Stomach (tissue), 9 donors: ENCODE results near the gene TRHDE. TPM values are rescaled to one million over a fixed set of nuclear protein-coding genes. Genes with fewer than 3 reads are reported as not detected.

Source experiments
- DNase-seq, 2 donors: peaks; one replicate each; pipeline versions ENCODE4 v3.0.0 to v3.0.0-alpha.2; 2013 to 2019
- H3K27ac ChIP-seq, 5 donors: fragments of 200-600 bp in 4 of 5; sonication (generic) in 4 of 5; one replicate each; pipeline ENCODE4 v1.5.1; 2013 to 2019; ENCODE audit warnings: mild to moderate bottlenecking in 1 of 5, moderate library complexity in 1 of 5
- H3K27me3 ChIP-seq, 3 donors: fragments of 200-600 bp; sonication (generic); one replicate each; pipeline ENCODE4 v1.5.1; 2017 to 2019; ENCODE audit warnings: mixed run types in 1 of 3
- H3K36me3 ChIP-seq, 4 donors: fragments of 200-600 bp; sonication (generic); 1 replicate in 3 of 4; 2 replicates in 1 of 4; pipeline ENCODE4 v1.5.1; 2016 to 2019
- H3K4me1 ChIP-seq, 4 donors: fragments of 200-600 bp; sonication (generic); one replicate each; pipeline ENCODE4 v1.5.1; 2016 to 2019
- H3K4me3 ChIP-seq, 4 donors: fragments of 200-600 bp; sonication (generic) in 3 of 4; one replicate each; pipeline ENCODE4 v1.5.1; 2016 to 2019; ENCODE audit warnings: mild to moderate bottlenecking in 1 of 4
- H3K9me3 ChIP-seq, 4 donors: fragments of 200-600 bp; sonication (generic); one replicate each; pipeline ENCODE4 v1.5.1; 2016 to 2019
- EP300 ChIP-seq: sonication (generic); formaldehyde crosslinking; IDR thresholded peaks from one replicate; pipeline ENCODE4 v1.6.1; 2017; ENCODE audit warnings: antibody characterized with exemption
- POLR2A ChIP-seq, 4 donors: fragments of 450-650 bp; IDR thresholded peaks; one replicate each; pipeline ENCODE4 v1.6.1; 2016; ENCODE audit warnings: antibody characterized with exemption in 4 of 4, control low read depth in 2 of 4, mild to moderate bottlenecking in 1 of 4, moderate library complexity in 1 of 4
- POLR2AphosphoS5 ChIP-seq, 3 donors: sonication (generic); formaldehyde crosslinking; IDR thresholded peaks; one replicate each; pipeline ENCODE4 v1.6.1; 2016; ENCODE audit warnings: antibody characterized with exemption in 3 of 3
- WGBS, 5 donors: extraction: QIAGEN DNeasy Blood & Tissue Kit in 3 of 5; methylation state at CpG; one replicate each; pipeline versions ENCODE4 v1.1.5 to v1.1.7; 2013 to 2018; 5-methylcytosine and 5-hydroxymethylcytosine counted together
- intact Hi-C: fragments of 100-400 bp; cut with DNase I; formaldehyde crosslinking; loops from one replicate; pipeline ENCODE4 v1.15.1; 2023; ENCODE audit warnings: low total_unique reads
- polyA plus RNA-seq, 3 donors: library from polyadenylated mRNA; stranded (reverse); fragments of 200-250 nt; gene quantifications; one replicate each; pipeline ENCODE4 v1.2.3, GENCODE V29; 2013
- total RNA-seq, 5 donors: library from RNA; depleted of rRNA; stranded (reverse); fragments of >200 nt; gene quantifications; one replicate each; pipeline versions ENCODE4 v1.1.0 to v1.2.3, GENCODE V29; 2014 to 2016
- TF ChIP-seq, protein P1 (sequence below), 7 experiments: fragments of 450-650 bp in 4 of 7; fragments of 200-600 bp in 3 of 7; sonication (generic) in 3 of 7; IDR thresholded peaks; one replicate each; pipeline ENCODE4 v1.5.1; 2016 to 2019; ENCODE audit warnings: antibody characterized with exemption in 7 of 7, control low read depth in 2 of 7, mild to moderate bottlenecking in 1 of 7
- donor health status: healthy with polysubstance abuse.
- donor health status: Bipolar disorder and iron deficiency.
- donor health status: healthy.

The TRHDE gene
- total and polyA plus RNA-seq, 8 donors: 0.13 to 75.3 (median 3.2) TPM

DNA sequence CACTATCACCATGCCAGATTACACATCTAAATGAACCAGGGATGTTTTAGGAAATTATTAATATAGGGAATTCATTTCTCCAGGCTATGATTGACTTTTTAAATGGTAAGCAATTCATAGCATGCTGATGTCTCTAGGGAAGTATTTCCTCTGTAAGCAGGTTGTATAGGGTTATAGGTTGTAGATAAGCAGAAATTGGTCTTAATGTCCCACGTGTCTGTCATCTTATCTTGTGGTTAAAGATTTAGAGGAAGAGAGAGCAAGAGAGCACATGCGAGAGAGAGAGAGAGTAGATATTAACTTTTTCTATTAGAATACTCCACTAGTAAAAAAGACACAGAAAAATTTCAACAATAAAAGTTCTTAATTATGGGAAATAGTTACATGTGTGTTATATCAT lies 32.6 kb downstream of the TRHDE start:
- Histone ChIP-seq H3K4me1 (no peaks in the 10 kb centered on the region), H3K36me3 (no peaks in the 10 kb centered on the region), H3K27me3 (no peaks in the 10 kb centered on the region), H3K4me3 (no peak overlapping the region), H3K27ac (no peak overlapping the region), H3K9me3 (no peaks in the 10 kb centered on the region)
- intact Hi-C loops: no loop called here
- WGBS, 5 donors: 37 to 48% (median 46%) methylated on average over 2 of the region's 2 CpGs
- DNase-seq: no peak
- TF ChIP-seq POLR2A (IDR thresholded peaks at IDR 0.05) (no peak), POLR2AphosphoS5 (IDR thresholded peaks at IDR 0.05) (no peak)

GRCh38 chr12:72307229-72307628 lies 35.1 kb downstream of the TRHDE start:
- TF ChIP-seq POLR2AphosphoS5 (IDR thresholded peaks at IDR 0.05) (no peak), EP300 (no peak), POLR2A (IDR thresholded peaks at IDR 0.05) (no peak)
- TF ChIP-seq, protein P1, sequence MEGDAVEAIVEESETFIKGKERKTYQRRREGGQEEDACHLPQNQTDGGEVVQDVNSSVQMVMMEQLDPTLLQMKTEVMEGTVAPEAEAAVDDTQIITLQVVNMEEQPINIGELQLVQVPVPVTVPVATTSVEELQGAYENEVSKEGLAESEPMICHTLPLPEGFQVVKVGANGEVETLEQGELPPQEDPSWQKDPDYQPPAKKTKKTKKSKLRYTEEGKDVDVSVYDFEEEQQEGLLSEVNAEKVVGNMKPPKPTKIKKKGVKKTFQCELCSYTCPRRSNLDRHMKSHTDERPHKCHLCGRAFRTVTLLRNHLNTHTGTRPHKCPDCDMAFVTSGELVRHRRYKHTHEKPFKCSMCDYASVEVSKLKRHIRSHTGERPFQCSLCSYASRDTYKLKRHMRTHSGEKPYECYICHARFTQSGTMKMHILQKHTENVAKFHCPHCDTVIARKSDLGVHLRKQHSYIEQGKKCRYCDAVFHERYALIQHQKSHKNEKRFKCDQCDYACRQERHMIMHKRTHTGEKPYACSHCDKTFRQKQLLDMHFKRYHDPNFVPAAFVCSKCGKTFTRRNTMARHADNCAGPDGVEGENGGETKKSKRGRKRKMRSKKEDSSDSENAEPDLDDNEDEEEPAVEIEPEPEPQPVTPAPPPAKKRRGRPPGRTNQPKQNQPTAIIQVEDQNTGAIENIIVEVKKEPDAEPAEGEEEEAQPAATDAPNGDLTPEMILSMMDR (IDR thresholded peaks at IDR 0.05): no peak
- H3K4me1 ChIP-seq: no peaks in the 10 kb centered on the region
- H3K27me3 ChIP-seq: no peaks in the 10 kb centered on the region
- H3K4me3 ChIP-seq: no peak overlapping the region
- 82 to 95% (median 89%) methylated on average over 6 of the region's 6 CpGs for WGBS, 5 donors
- no peaks in the 10 kb centered on the region for H3K9me3 ChIP-seq
- H3K36me3 ChIP-seq: no peaks in the 10 kb centered on the region
- no peak overlapping the region for H3K27ac ChIP-seq
- intact Hi-C loops: no loop called here
- no peak for DNase-seq

DNA sequence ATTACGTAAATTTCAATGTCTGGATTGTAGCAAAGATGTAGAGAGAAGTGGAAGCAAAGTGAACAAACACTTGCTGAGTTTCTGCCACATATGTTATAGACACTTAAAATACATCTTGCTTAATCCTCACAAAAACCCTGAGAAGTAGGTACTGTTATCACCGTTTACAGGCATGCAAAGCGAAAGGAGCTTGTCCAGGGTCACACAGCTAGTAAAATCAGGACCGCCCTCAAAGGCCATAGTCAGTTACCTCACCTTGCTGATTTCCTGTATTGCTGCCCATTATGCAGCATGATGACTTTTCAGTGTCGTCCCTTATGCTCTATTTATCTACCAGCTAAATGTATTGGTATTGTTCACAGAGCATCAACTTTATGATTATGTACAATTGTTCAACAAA lies 39.8 kb downstream of the TRHDE start:
- DNase-seq: no peak
- Histone ChIP-seq H3K9me3 (no peaks in the 10 kb centered on the region), H3K27me3 (no peaks in the 10 kb centered on the region), H3K4me1 (peaks cover 0 to 4% (median 0%) of the 10 kb centered on the region in 4 donors), H3K27ac (no peak overlapping the region), H3K36me3 (no peaks in the 10 kb centered on the region), H3K4me3 (no peak overlapping the region)
- 67 to 83% (median 76%) methylated on average over 5 of the region's 5 CpGs for WGBS, 5 donors
- intact Hi-C loops: no loop called here
- TF ChIP-seq POLR2A (IDR thresholded peaks at IDR 0.05) (no peak), EP300 (no peak), POLR2AphosphoS5 (IDR thresholded peaks at IDR 0.05) (no peak)
- TF ChIP-seq, protein P1 (IDR thresholded peaks at IDR 0.05): no peak

DNA sequence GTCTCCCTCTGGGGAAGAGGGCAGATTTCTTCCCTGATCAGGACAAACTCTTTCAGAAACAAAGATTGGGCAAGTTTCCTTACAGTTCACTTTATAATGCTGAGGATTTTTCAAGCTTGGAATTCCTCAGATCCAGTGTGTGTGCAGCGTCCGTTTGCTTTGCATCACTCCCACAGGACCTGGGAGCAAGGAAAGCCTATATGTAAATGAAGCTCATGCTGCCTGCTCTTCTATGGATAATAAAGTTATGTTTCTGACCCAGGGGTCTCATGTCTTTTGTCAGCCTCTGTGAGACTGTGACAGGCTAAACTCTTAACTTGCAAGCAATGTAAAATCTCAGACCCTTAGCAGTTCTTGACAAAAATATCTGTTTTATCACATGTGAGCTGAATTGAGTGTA lies 41.6 kb downstream of the TRHDE start:
- Histone ChIP-seq H3K36me3 (no peaks in the 10 kb centered on the region), H3K27me3 (no peaks in the 10 kb centered on the region), H3K9me3 (no peaks in the 10 kb centered on the region), H3K27ac (no peak overlapping the region), H3K4me3 (no peak overlapping the region), H3K4me1 (peaks cover 0 to 4% (median 0%) of the 10 kb centered on the region in 4 donors)
- intact Hi-C loops: no loop called here
- DNase-seq: peak in 1 of 2 donors; percentile 15
- 22 to 39% (median 29%) methylated on average over 2 of the region's 2 CpGs for WGBS, 5 donors
- TF ChIP-seq EP300 (no peak), POLR2AphosphoS5 (IDR thresholded peaks at IDR 0.05) (no peak), POLR2A (IDR thresholded peaks at IDR 0.05) (no peak)
- TF ChIP-seq, protein P1 (IDR thresholded peaks at IDR 0.05): no peak

GRCh38 chr12:72315858-72316257 lies 43.7 kb downstream of the TRHDE start:
- intact Hi-C loops: no loop called here
- Histone ChIP-seq H3K9me3 (no peaks in the 10 kb centered on the region), H3K27ac (no peak overlapping the region), H3K27me3 (no peaks in the 10 kb centered on the region), H3K4me1 (peaks cover 0 to 4% (median 0%) of the 10 kb centered on the region in 4 donors), H3K4me3 (no peak overlapping the region), H3K36me3 (no peaks in the 10 kb centered on the region)
- DNase-seq: peak in 1 of 2 donors; percentile 7
- WGBS, 5 donors: 82 to 98% (median 97%) methylated on average over 3 of the region's 3 CpGs
- TF ChIP-seq, protein P1 (IDR thresholded peaks at IDR 0.05): no peak
- TF ChIP-seq POLR2A (IDR thresholded peaks at IDR 0.05): no peak
